GM12878 (cell line): ENCODE measurements around the gene DLST. TPM values are rescaled to one million over a fixed set of nuclear protein-coding genes. Genes with fewer than 3 reads are reported as not detected.

Source experiments
- JUND ChIP-seq: IDR thresholded peaks from 2 replicates; pipeline ENCODE4 v1.6.1; 2012; ENCODE audit warnings: low read depth, mild to moderate bottlenecking, low read length, improper control_type of control experiment, moderate library complexity
- PRDM15 ChIP-seq: fragments of 450-650 bp; formaldehyde crosslinking; IDR thresholded peaks from 2 replicates; pipeline ENCODE4 v1.4.0; 2020; ENCODE audit warnings: mild to moderate bottlenecking, moderate library complexity
- STAT1 ChIP-seq: fragments of 450-650 bp; conservative IDR thresholded peaks from 2 replicates; pipeline ENCODE4 v1.6.1; 2014; ENCODE audit warnings: antibody characterized with exemption, mild to moderate bottlenecking
- ZBTB33 ChIP-seq: fragments of 450-650 bp; IDR thresholded peaks from 2 replicates; pipeline ENCODE4 v1.6.1; 2017; ENCODE audit warnings: mild to moderate bottlenecking
- ZNF384 ChIP-seq: IDR thresholded peaks from 2 replicates; pipeline ENCODE4 v1.6.1; 2012; ENCODE audit warnings: low read depth, mild to moderate bottlenecking, low read length, improper control_type of control experiment, borderline replicate concordance
- polyA plus RNA-seq, 11 experiments: library from polyadenylated mRNA; depleted of rRNA in 4 of 11; unstranded in 6 of 11; stranded (reverse) in 5 of 11; fragments of >200 nt; fragmentation: Nextera tagmentation in 4 of 11; fragmentation: Illumina TruSeq in 1 of 11; extraction: Ambion mirVana in 4 of 11; extraction: Trizol in 1 of 11; gene quantifications; 1 replicate in 1 of 11; 2 replicates in 10 of 11; pipeline versions ENCODE4 v1.2.1 to v1.2.3, GENCODE V29; 2011 to 2016; ENCODE audit warnings: inconsistent platforms in 2 of 11, missing spikeins in 2 of 11, low read depth in 1 of 11
- total RNA-seq, 4 experiments: library from RNA; depleted of rRNA in 3 of 4; stranded (reverse); fragments of >200 nt in 3 of 4; fragmentation: Illumina TruSeq in 1 of 4; extraction: Trizol in 1 of 4; gene quantifications; 2 replicates each; pipeline versions ENCODE4 v1.2.1 to v1.2.3, GENCODE V29; 2013 to 2021

DLST gene
- total and polyA plus RNA-seq, 10 of the 15 experiments (the other 5 are each of a cell fraction or from before 2014, with no cell fraction given) = 2.9 to 141 (median 67.7) TPM

GRCh38 chr14:74921053-74921620 lies 39.4 kb downstream of the DLST start (continued):
- TF ChIP-seq ZBTB33 (no peak), STAT1 (no peak), ZNF384 (no peak), JUND (no peak), PRDM15 (CRISPR knock-in tag) (no peak)
